Thyroid gland (tissue), 4 donors: ENCODE results near the gene PPM1E.
"Not testable (repeated sequence)": the region's sequence is repeated elsewhere in the genome, so short reads cannot be mapped to it uniquely, and the experiment has no call there.

Experiments used
- POLR2A ChIP-seq, 2 donors: fragments of 450-650 bp; IDR thresholded peaks; one replicate each; pipeline ENCODE4 v1.6.1; 2017; ENCODE audit warnings: antibody characterized with exemption in 2 of 2, mild to moderate bottlenecking in 2 of 2, moderate library complexity in 1 of 2
- TF ChIP-seq, protein P1 (sequence below), 6 experiments: fragments of 200-600 bp in 3 of 6; fragments of 450-650 bp in 3 of 6; sonication (generic) in 3 of 6; IDR thresholded peaks; one replicate each; pipeline ENCODE4 v1.5.1; 2016 to 2019; ENCODE audit warnings: antibody characterized with exemption in 6 of 6, mild to moderate bottlenecking in 2 of 6, inconsistent platforms in 1 of 6, moderate library complexity in 1 of 6

DNA sequence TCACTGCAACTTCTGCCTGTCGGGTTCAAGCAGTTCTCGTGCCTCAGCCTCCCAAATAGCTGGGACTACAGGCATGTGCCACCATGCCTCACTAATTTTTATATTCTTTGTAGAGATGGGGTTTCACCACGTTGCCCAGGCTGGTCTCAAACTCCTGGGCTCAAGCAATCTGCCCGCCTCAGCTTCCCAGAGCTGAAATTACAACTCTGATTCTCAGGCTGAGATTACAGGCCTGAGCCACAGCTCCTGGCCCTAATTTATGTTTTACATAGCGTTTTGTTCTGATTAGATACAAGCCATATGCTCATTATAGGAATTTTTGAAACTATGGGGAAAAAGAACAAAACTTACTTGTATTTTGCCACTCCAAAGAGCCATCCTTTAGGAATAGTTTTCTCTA is 22.8 kb downstream of the PPM1E start:
- not testable (repeated sequence) for TF ChIP-seq POLR2A (IDR thresholded peaks at IDR 0.05)
- TF ChIP-seq, protein P1, sequence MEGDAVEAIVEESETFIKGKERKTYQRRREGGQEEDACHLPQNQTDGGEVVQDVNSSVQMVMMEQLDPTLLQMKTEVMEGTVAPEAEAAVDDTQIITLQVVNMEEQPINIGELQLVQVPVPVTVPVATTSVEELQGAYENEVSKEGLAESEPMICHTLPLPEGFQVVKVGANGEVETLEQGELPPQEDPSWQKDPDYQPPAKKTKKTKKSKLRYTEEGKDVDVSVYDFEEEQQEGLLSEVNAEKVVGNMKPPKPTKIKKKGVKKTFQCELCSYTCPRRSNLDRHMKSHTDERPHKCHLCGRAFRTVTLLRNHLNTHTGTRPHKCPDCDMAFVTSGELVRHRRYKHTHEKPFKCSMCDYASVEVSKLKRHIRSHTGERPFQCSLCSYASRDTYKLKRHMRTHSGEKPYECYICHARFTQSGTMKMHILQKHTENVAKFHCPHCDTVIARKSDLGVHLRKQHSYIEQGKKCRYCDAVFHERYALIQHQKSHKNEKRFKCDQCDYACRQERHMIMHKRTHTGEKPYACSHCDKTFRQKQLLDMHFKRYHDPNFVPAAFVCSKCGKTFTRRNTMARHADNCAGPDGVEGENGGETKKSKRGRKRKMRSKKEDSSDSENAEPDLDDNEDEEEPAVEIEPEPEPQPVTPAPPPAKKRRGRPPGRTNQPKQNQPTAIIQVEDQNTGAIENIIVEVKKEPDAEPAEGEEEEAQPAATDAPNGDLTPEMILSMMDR (IDR thresholded peaks at IDR 0.05) = not testable (repeated sequence)
